Erythroblast (primary cell): ENCODE data around the gene MARK3.

ENCODE experiments used
- GATA1 ChIP-seq: IDR thresholded peaks from 2 replicates; pipeline ENCODE4 v1.6.1; 2011; ENCODE audit warnings: low read depth, mild to moderate bottlenecking, control low read depth, low read length, moderate library complexity
- POLR2A ChIP-seq: IDR thresholded peaks from 2 replicates; pipeline ENCODE4 v1.6.1; 2011; ENCODE audit warnings: mild to moderate bottlenecking, low read length

DNA sequence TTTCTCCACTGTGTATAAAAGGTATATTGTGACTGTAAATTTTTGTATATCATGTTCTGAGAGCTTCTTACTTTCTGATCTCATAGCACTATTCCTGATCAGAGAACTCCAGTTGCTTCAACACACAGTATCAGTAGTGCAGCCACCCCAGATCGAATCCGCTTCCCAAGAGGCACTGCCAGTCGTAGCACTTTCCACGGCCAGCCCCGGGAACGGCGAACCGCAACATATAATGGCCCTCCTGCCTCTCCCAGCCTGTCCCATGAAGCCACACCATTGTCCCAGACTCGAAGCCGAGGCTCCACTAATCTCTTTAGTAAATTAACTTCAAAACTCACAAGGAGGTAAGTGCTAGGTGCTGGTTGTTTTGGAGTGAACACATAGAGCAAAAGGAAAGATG lies 106.5 kb downstream of the MARK3 start:
- TF ChIP-seq POLR2A (no peak), GATA1 (no peak)
